Ovary (tissue), 3 donors: ENCODE data around the gene LRP1B.

Source experiments
- EP300 ChIP-seq: sonication (generic); formaldehyde crosslinking; IDR thresholded peaks from one replicate; pipeline ENCODE4 v1.6.1; 2017; ENCODE audit warnings: antibody characterized with exemption
- POLR2A ChIP-seq: fragments of 450-650 bp; IDR thresholded peaks from one replicate; pipeline ENCODE4 v1.6.1; 2017; ENCODE audit warnings: antibody characterized with exemption, mild to moderate bottlenecking, moderate library complexity
- TF ChIP-seq, protein P1 (sequence below), 3 donors: fragments of 450-650 bp in 2 of 3; fragments of 200-600 bp in 1 of 3; IDR thresholded peaks; one replicate each; pipeline versions ENCODE4 v1.5.1 to v1.8.0; 2016 to 2022; ENCODE audit warnings: antibody characterized with exemption in 3 of 3, mild to moderate bottlenecking in 1 of 3
- donor health status: DM: no; HTN: no; CAD: no.

DNA sequence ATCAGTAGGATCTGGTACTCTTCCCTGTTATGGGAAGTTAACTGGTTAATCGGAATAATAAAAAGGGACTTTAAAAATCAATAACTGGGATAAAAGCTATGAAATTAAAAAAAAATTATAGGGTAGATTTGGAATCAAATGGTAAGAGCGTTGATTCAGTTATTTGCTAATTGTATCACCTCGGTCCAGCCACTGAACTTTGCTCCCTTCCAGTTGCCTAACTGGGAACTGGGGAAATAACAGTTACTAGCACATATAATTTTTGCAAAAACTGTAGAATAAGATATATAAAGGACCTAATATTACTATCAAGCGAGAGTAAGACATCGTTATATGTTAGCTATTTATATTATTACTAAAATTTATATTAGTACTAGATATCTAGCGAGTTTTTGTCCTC lies 302.1 kb downstream of the LRP1B start:
- TF ChIP-seq, protein P1, sequence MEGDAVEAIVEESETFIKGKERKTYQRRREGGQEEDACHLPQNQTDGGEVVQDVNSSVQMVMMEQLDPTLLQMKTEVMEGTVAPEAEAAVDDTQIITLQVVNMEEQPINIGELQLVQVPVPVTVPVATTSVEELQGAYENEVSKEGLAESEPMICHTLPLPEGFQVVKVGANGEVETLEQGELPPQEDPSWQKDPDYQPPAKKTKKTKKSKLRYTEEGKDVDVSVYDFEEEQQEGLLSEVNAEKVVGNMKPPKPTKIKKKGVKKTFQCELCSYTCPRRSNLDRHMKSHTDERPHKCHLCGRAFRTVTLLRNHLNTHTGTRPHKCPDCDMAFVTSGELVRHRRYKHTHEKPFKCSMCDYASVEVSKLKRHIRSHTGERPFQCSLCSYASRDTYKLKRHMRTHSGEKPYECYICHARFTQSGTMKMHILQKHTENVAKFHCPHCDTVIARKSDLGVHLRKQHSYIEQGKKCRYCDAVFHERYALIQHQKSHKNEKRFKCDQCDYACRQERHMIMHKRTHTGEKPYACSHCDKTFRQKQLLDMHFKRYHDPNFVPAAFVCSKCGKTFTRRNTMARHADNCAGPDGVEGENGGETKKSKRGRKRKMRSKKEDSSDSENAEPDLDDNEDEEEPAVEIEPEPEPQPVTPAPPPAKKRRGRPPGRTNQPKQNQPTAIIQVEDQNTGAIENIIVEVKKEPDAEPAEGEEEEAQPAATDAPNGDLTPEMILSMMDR (IDR thresholded peaks at IDR 0.05), result no peak
- TF ChIP-seq POLR2A, result no peak
- no peak for TF ChIP-seq EP300
